MM.1S (cell line): ENCODE data around the gene RRP7A.
A peak's percentile ranks its signal among the peaks of the same experiment; 100 is the strongest.
"Not testable (repeated sequence)": the region's sequence is repeated elsewhere in the genome, so short reads cannot be mapped to it uniquely, and the experiment has no call there.

Source experiments
- DNase-seq: peaks from one replicate; pipeline ENCODE4 v3.0.0-alpha.2; 2015
- H2AFZ ChIP-seq: fragments of 300-600 bp; sonication (generic); 2 replicates; pipeline ENCODE4 v1.6.0; 2016; ENCODE audit warnings: antibody characterized with exemption, low read length
- H3F3A ChIP-seq: fragments of 300-600 bp; sonication (generic); 2 replicates; pipeline ENCODE4 v1.6.1; 2016; ENCODE audit warnings: mild to moderate bottlenecking, antibody characterized with exemption, low read length, moderate library complexity, mixed read lengths; ENCODE audit not compliant: insufficient read depth
- H3K27ac ChIP-seq: fragments of 300-600 bp; sonication (generic); 2 replicates; pipeline ENCODE4 v1.5.1; 2016; ENCODE audit warnings: mild to moderate bottlenecking, low read length
- H3K27me3 ChIP-seq: fragments of 300-600 bp; sonication (generic); replicated peaks from 2 replicates; pipeline ENCODE4 v1.6.0; 2016; ENCODE audit warnings: low read length; ENCODE audit not compliant: insufficient read depth
- H3K36me3 ChIP-seq: fragments of 300-600 bp; sonication (generic); replicated peaks from 2 replicates; pipeline ENCODE4 v1.6.1; 2016; ENCODE audit warnings: mild to moderate bottlenecking, low read length, mixed read lengths; ENCODE audit not compliant: insufficient read depth
- H3K4me1 ChIP-seq: fragments of 300-600 bp; sonication (generic); 2 replicates; pipeline ENCODE4 v1.6.1; 2016; ENCODE audit warnings: low read length, mixed read lengths
- H3K4me2 ChIP-seq: fragments of 300-600 bp; sonication (generic); 2 replicates; pipeline ENCODE4 v1.6.0; 2016; ENCODE audit warnings: low read depth, low read length
- H3K4me3 ChIP-seq: fragments of 300-600 bp; sonication (generic); 2 replicates; pipeline ENCODE4 v1.5.1; 2016; ENCODE audit warnings: low read length, mixed read lengths
- H3K79me2 ChIP-seq: fragments of 300-600 bp; sonication (generic); 2 replicates; pipeline ENCODE4 v1.6.1; 2016; ENCODE audit warnings: mixed run types, low read length, mixed read lengths
- H3K9ac ChIP-seq: fragments of 300-600 bp; sonication (generic); 2 replicates; pipeline ENCODE4 v1.6.1; 2016; ENCODE audit warnings: low read length, mixed read lengths
- H3K9me2 ChIP-seq: fragments of 300-600 bp; sonication (generic); replicated peaks from 2 replicates; pipeline ENCODE4 v1.6.1; 2016; ENCODE audit warnings: mild to moderate bottlenecking, low read length, mixed read lengths; ENCODE audit not compliant: insufficient read depth
- H3K9me3 ChIP-seq: fragments of 300-600 bp; sonication (generic); replicated peaks from 2 replicates; pipeline ENCODE4 v1.6.1; 2016; ENCODE audit warnings: mild to moderate bottlenecking, low read length, mixed read lengths; ENCODE audit not compliant: insufficient read depth
- H4K20me1 ChIP-seq: fragments of 300-600 bp; sonication (generic); 2 replicates; pipeline ENCODE4 v1.6.1; 2016; ENCODE audit warnings: mild to moderate bottlenecking, low read length, moderate library complexity, mixed read lengths; ENCODE audit not compliant: insufficient read depth
- CTCF ChIP-seq: fragments of 300-600 bp; sonication (generic); IDR thresholded peaks from 2 replicates; pipeline ENCODE4 v1.5.1; 2016; ENCODE audit warnings: antibody characterized with exemption, low read length, mixed read lengths
- EZH2 ChIP-seq: fragments of 300-600 bp; sonication (generic); optimal IDR thresholded peaks from 2 replicates; pipeline ENCODE3; 2017; ENCODE audit warnings: low read depth, mild to moderate bottlenecking, antibody characterized with exemption, low read length, mixed read lengths
- EZH2phosphoT487 ChIP-seq: fragments of 300-600 bp; sonication (generic); IDR thresholded peaks from 2 replicates; pipeline ENCODE4 v1.6.1; 2018; ENCODE audit warnings: antibody characterized with exemption, low read length

The RRP7A gene

GRCh38 chr22:42549331-42550060 is 29.9 kb upstream of the RRP7A start:
- TF ChIP-seq EZH2 (no peak), EZH2phosphoT487 (no peak; the same call in 1 of the 2 replicates), CTCF (no peak)
- H3K27ac ChIP-seq: no peak overlapping the region
- H3K27me3 ChIP-seq: peaks cover 84% of the 10 kb centered on the region
- H3F3A ChIP-seq: peaks cover 10% of the 10 kb centered on the region
- H4K20me1 ChIP-seq: peaks cover 16% of the 10 kb centered on the region
- no peaks in the 10 kb centered on the region for H3K9me2 ChIP-seq
- no peak overlapping the region for H3K4me3 ChIP-seq
- no peak overlapping the region for H3K4me2 ChIP-seq
- no peak overlapping the region for H2AFZ ChIP-seq
- no peak overlapping the region for H3K9ac ChIP-seq
- no peaks in the 10 kb centered on the region for H3K36me3 ChIP-seq
- peaks cover 12% of the 10 kb centered on the region for H3K4me1 ChIP-seq
- H3K79me2 ChIP-seq: no peaks in the 10 kb centered on the region
- H3K9me3 ChIP-seq: no peaks in the 10 kb centered on the region
- no peak for DNase-seq

GRCh38 chr22:42548597-42549330 is 29.2 kb upstream of the RRP7A start:
- no peaks in the 10 kb centered on the region for H3K79me2 ChIP-seq
- H3K4me2 ChIP-seq: no peak overlapping the region
- no peaks in the 10 kb centered on the region for H3K36me3 ChIP-seq
- peaks cover 82% of the 10 kb centered on the region for H3K27me3 ChIP-seq
- H3K9me2 ChIP-seq: no peaks in the 10 kb centered on the region
- peaks cover 16% of the 10 kb centered on the region for H4K20me1 ChIP-seq
- no peak overlapping the region for H3K4me3 ChIP-seq
- no peak overlapping the region for H3K27ac ChIP-seq
- no peak overlapping the region for H3K9ac ChIP-seq
- no peak for TF ChIP-seq CTCF
- TF ChIP-seq EZH2phosphoT487: peak; percentile 77
- TF ChIP-seq EZH2: no peak
- no peak for DNase-seq
- H2AFZ ChIP-seq: no peak overlapping the region
- H3K9me3 ChIP-seq: no peaks in the 10 kb centered on the region
- peaks cover 10% of the 10 kb centered on the region for H3F3A ChIP-seq
- H3K4me1 ChIP-seq: peaks cover 12% of the 10 kb centered on the region

GRCh38 chr22:42548126-42548525 is 28.5 kb upstream of the RRP7A start:
- Histone ChIP-seq H4K20me1 (peaks cover 16% of the 10 kb centered on the region), H3K4me1 (peaks cover 12% of the 10 kb centered on the region), H3F3A (peaks cover 10% of the 10 kb centered on the region), H3K27me3 (peaks cover 82% of the 10 kb centered on the region)
- H3K4me2 ChIP-seq, H3K79me2 ChIP-seq, H3K36me3 ChIP-seq, H3K27ac ChIP-seq, DNase-seq, H3K9me2 ChIP-seq, H3K9ac ChIP-seq, H2AFZ ChIP-seq, H3K9me3 ChIP-seq, H3K4me3 ChIP-seq: not testable (repeated sequence)

- TF ChIP-seq CTCF (no peak), EZH2phosphoT487 (no peak), EZH2 (no peak)
- H3K9ac ChIP-seq: no peak overlapping the region
- H4K20me1 ChIP-seq: peaks cover 16% of the 10 kb centered on the region
- no peak overlapping the region for H3K4me2 ChIP-seq
- peaks cover 82% of the 10 kb centered on the region for H3K27me3 ChIP-seq
- H3K9me2 ChIP-seq: no peaks in the 10 kb centered on the region
- no peaks in the 10 kb centered on the region for H3K36me3 ChIP-seq
- no peaks in the 10 kb centered on the region for H3K79me2 ChIP-seq
- H3K9me3 ChIP-seq: no peaks in the 10 kb centered on the region
- H3F3A ChIP-seq: peaks cover 10% of the 10 kb centered on the region
- H3K4me1 ChIP-seq: peaks cover 12% of the 10 kb centered on the region
- DNase-seq: no peak
- H3K27ac ChIP-seq: no peak overlapping the region
- H3K4me3 ChIP-seq: no peak overlapping the region
- H2AFZ ChIP-seq: no peak overlapping the region
Measured at GRCh38 chr22:42547562-42547961, 28.0 kb upstream of the RRP7A start.
